Heart left ventricle (tissue), 16 donors: Measurements from ENCODE around the gene PLPPR1. TPM values are rescaled to one million over a fixed set of nuclear protein-coding genes. Genes with fewer than 3 reads are reported as not detected.

Source experiments
- ATAC-seq, 4 donors: fragments of 200-7000 bp; cut with Tn5 transposase; one replicate each; pipeline ENCODE4 v1.9.1; 2020 to 2022; ENCODE audit warnings: moderate library complexity in 4 of 4, mild to moderate bottlenecking in 3 of 4, moderate number of reproducible peaks in 1 of 4
- DNase-seq, 5 donors: peaks; one replicate each; pipeline ENCODE4 v3.0.0-alpha.2; 2020
- H3K27ac ChIP-seq, 12 donors: fragments of 200-600 bp; sonication (generic) in 4 of 12; one replicate each; pipeline versions ENCODE4 v1.5.0 to v1.8.0; 2016 to 2022; ENCODE audit warnings: mild to moderate bottlenecking in 2 of 12
- H3K27me3 ChIP-seq, 9 donors: fragments of 200-600 bp; sonication (generic) in 2 of 9; one replicate each; pipeline versions ENCODE4 v1.5.1 to v1.8.0; 2016 to 2022; ENCODE audit warnings: mild to moderate bottlenecking in 3 of 9
- H3K36me3 ChIP-seq, 9 donors: fragments of 200-600 bp; sonication (generic) in 2 of 9; one replicate each; pipeline versions ENCODE4 v1.5.0 to v1.8.0; 2018 to 2022; ENCODE audit warnings: mild to moderate bottlenecking in 2 of 9
- H3K4me1 ChIP-seq, 12 donors: fragments of 200-600 bp; sonication (generic) in 4 of 12; one replicate each; pipeline versions ENCODE4 v1.5.0 to v1.8.0; 2016 to 2022; ENCODE audit warnings: mild to moderate bottlenecking in 3 of 12
- H3K4me3 ChIP-seq, 12 donors: fragments of 200-600 bp; sonication (generic) in 4 of 12; one replicate each; pipeline versions ENCODE4 v1.5.0 to v1.8.0; 2017 to 2022; ENCODE audit warnings: mild to moderate bottlenecking in 9 of 12, moderate library complexity in 4 of 12
- H3K9me3 ChIP-seq, 12 donors: fragments of 200-600 bp; sonication (generic) in 4 of 12; one replicate each; pipeline versions ENCODE4 v1.5.0 to v1.8.0; 2016 to 2022; ENCODE audit warnings: mild to moderate bottlenecking in 1 of 12
- POLR2A ChIP-seq, 2 donors: fragments of 450-650 bp; IDR thresholded peaks; one replicate each; pipeline ENCODE4 v1.6.1; 2017; ENCODE audit warnings: antibody characterized with exemption in 2 of 2, mild to moderate bottlenecking in 2 of 2, moderate library complexity in 2 of 2
- WGBS, 4 donors: extraction: QIAGEN DNeasy Blood & Tissue Kit in 2 of 4; methylation state at CpG; one replicate each; pipeline versions ENCODE4 v1.1.5 to v1.1.7; 2013 to 2018; 5-methylcytosine and 5-hydroxymethylcytosine counted together
- intact Hi-C, 10 donors: fragments of 100-400 bp; cut with DNase I; formaldehyde crosslinking; loops; one replicate each; pipeline versions ENCODE4 v1.11.1 to v1.14.2; 2022
- polyA plus RNA-seq, 2 donors: library from polyadenylated mRNA; stranded (reverse); fragments of 200-250 nt; gene quantifications; one replicate each; pipeline ENCODE4 v1.2.3, GENCODE V29; 2013
- total RNA-seq, 9 donors: library from RNA; depleted of rRNA in 2 of 9; stranded (reverse); fragments of >200 nt in 2 of 9; fragmentation: NEBNext Ultra II Directional in 3 of 9; extraction: Animal tissue kit (Norgen Biotek cat#: 25700) in 3 of 9; gene quantifications; one replicate each; pipeline versions ENCODE4 v1.1.0 to v1.2.4, GENCODE V29; 2016 to 2023
- TF ChIP-seq, protein P1 (sequence below), 12 donors: fragments of 200-600 bp; sonication (generic) in 4 of 12; IDR thresholded peaks; one replicate each; pipeline versions ENCODE4 v1.5.0 to v1.8.0; 2018 to 2022; ENCODE audit warnings: antibody characterized with exemption in 12 of 12, mild to moderate bottlenecking in 5 of 12
- donor health status: ischemic (EF 13 %, LVEDD 7.1; RV severe dilation, severe dysfunction).
- donor health status: healthy with polysubstance abuse.
- donor health status: DM: no; HTN: yes; CAD: no.
- donor health status: DM: no; HTN: no; CAD: no.
- donor health status: ischemic (EF 25% LVEDD 6.9; RV normal size, moderate dysfunction).
- donor health status: ischemic (EF 25% LVEDD 5.7; RV mildly dilated, moderate dysfunction).
- donor health status: healthy.
- donor health status: DM: yes; HTN: yes; CAD: no.
- donor health status: ischemic (EF 35%, LVEDD 5.7; RV mildly dilated, moderate dysfunction).
- donor health status: nonischemic (EF 11% LVEDD 7.7; RV severe dilation, severe dysfunction).
- donor health status: DM: yes; HTN: yes; CAD: no.
- donor health status: PGD.
- donor health status: ischemic (EF 29% LVEDD 5.4; RV normal size, mild dysfunction).
- donor health status: nonischemic (EF 23%, LVEDD 6.1; RV moderate dilation, normal function).

Gene PLPPR1
- total and polyA plus RNA-seq, 11 donors = 0.33 TPM; not detected in 10

DNA sequence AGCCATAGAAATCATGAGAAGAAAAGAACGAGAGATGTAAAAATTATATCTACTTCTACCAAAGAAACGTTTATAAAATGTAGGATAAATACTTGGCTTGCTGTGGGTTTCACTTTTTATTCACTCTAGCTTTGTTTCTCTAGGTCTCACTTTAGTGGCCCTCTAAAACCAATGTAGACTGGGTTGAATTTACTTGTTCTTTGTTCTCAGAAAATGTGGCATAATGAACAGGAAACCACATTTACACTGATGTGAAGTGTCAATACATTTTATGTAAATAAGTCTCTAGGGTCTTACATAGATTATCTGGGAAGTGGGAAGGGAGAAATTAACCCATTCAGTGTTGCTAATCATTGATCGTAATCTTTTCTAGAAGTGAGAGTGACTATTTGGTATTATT lies 58.9 kb downstream of the PLPPR1 start:
- Histone ChIP-seq H3K36me3 (no peaks in the 10 kb centered on the region), H3K27ac (no peak overlapping the region), H3K4me3 (no peak overlapping the region), H3K4me1 (no peaks in the 10 kb centered on the region), H3K27me3 (no peaks in the 10 kb centered on the region), H3K9me3 (no peaks in the 10 kb centered on the region)
- no peak for TF ChIP-seq POLR2A (IDR thresholded peaks at IDR 0.05)
- TF ChIP-seq, protein P1, sequence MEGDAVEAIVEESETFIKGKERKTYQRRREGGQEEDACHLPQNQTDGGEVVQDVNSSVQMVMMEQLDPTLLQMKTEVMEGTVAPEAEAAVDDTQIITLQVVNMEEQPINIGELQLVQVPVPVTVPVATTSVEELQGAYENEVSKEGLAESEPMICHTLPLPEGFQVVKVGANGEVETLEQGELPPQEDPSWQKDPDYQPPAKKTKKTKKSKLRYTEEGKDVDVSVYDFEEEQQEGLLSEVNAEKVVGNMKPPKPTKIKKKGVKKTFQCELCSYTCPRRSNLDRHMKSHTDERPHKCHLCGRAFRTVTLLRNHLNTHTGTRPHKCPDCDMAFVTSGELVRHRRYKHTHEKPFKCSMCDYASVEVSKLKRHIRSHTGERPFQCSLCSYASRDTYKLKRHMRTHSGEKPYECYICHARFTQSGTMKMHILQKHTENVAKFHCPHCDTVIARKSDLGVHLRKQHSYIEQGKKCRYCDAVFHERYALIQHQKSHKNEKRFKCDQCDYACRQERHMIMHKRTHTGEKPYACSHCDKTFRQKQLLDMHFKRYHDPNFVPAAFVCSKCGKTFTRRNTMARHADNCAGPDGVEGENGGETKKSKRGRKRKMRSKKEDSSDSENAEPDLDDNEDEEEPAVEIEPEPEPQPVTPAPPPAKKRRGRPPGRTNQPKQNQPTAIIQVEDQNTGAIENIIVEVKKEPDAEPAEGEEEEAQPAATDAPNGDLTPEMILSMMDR (IDR thresholded peaks at IDR 0.05) = no peak
- intact Hi-C loops = no loop called here
- ATAC-seq = no peak
- no peak for DNase-seq
- 68 to 73% (median 70%) methylated on average over 3 of the region's 3 CpGs for WGBS, 4 donors

DNA sequence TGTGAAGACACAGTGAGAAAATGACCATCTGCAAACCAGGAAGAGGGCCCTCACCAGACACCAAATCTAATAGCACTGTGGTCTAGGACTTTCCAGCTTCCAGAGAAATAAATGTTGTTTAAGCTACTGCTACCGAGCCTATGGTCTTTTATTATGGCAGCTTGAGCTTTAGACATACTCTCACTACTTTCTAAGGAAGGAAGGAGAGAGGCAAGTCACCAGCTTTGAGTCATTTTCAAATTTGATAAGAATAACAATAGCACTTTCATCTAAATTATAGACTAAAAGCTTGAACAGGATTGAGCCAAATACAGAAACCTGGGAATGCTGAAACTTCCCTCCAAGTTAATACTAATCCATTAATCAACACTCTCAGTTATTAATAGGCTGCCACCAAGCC lies 64.4 kb downstream of the PLPPR1 start:
- DNase-seq (no peak), ATAC-seq (no peak)
- WGBS, 4 donors = 67 to 85% (median 71%) methylated on average over 1 of the region's 1 CpG
- TF ChIP-seq, protein P1 (IDR thresholded peaks at IDR 0.05) = no peak
- no peak for TF ChIP-seq POLR2A (IDR thresholded peaks at IDR 0.05)
- H3K9me3 ChIP-seq = no peaks in the 10 kb centered on the region
- no peaks in the 10 kb centered on the region for H3K27me3 ChIP-seq
- no peaks in the 10 kb centered on the region for H3K36me3 ChIP-seq
- intact Hi-C loops = no loop called here
- no peaks in the 10 kb centered on the region for H3K4me1 ChIP-seq
- no peak overlapping the region for H3K27ac ChIP-seq
- no peak overlapping the region for H3K4me3 ChIP-seq

DNA sequence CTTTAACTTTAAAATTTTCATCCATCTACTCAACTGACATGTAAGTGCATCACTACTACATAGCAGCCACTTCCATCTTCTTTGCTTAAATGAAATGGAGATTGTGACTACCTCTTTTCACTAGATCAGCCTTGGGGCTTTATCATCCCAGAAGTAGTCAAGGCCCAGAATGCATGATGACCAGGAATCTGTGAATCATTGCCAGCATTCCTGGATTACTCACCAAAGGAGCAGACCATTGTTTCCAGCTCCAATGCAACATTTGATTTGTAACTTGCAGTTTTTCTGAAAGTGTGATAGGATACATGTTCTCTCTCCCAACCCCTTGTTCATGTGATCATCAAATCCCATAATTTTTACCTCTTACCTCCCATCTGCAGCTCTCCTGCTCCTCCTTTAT lies 65.1 kb downstream of the PLPPR1 start:
- no peak overlapping the region for H3K4me3 ChIP-seq

DNA sequence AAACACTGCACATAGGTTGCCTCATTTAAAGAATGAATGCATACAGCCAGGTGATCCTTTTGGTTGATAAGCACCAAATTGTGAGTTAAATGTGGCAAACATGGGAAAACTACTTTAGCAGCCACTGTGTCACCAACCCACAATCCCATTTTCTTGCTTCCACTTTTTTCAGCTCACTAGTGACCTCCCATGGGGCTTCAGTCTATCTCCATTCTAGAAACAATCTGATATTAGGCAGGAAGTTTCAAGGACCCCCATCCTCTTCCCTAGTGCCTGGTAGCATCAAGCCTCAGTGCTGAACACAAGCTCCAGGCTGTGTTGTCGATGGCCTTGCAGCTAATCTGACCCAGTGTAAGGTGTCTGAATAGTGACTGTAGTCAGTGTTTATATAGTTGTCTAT lies 66.2 kb downstream of the PLPPR1 start:
- no peak for ATAC-seq
- DNase-seq = no peak
- TF ChIP-seq, protein P1 (IDR thresholded peaks at IDR 0.05) = no peak
- TF ChIP-seq POLR2A (IDR thresholded peaks at IDR 0.05) = no peak
- WGBS, 4 donors = 42 to 72% (median 56%) methylated on average over 1 of the region's 1 CpG
- Histone ChIP-seq H3K4me1 (no peaks in the 10 kb centered on the region), H3K27me3 (no peaks in the 10 kb centered on the region), H3K36me3 (no peaks in the 10 kb centered on the region), H3K27ac (no peak overlapping the region), H3K4me3 (no peak overlapping the region), H3K9me3 (no peaks in the 10 kb centered on the region)
- intact Hi-C loops = no loop called here

More for the DNA sequence above, 65.1 kb downstream of the PLPPR1 start:
- no peaks in the 10 kb centered on the region for H3K4me1 ChIP-seq
- TF ChIP-seq POLR2A (IDR thresholded peaks at IDR 0.05) = no peak
- TF ChIP-seq, protein P1 (IDR thresholded peaks at IDR 0.05) = no peak
- H3K36me3 ChIP-seq = no peaks in the 10 kb centered on the region
- no peaks in the 10 kb centered on the region for H3K9me3 ChIP-seq
- DNase-seq (no peak), ATAC-seq (no peak)
- no peak overlapping the region for H3K27ac ChIP-seq
- intact Hi-C loops = no loop called here
- H3K27me3 ChIP-seq = no peaks in the 10 kb centered on the region
